NB4 (cell line): Measurements from ENCODE around the gene CREBBP.

Experiments
- DNase-seq: peaks from one replicate; pipeline ENCODE4 v3.0.0; 2010; ENCODE audit warnings: low read depth
- H3K4me3 ChIP-seq: one replicate; pipeline ENCODE4 v1.5.1; 2011; ENCODE audit warnings: mild to moderate bottlenecking, low read depth, low read length, moderate library complexity
- MAX ChIP-seq: IDR thresholded peaks from 2 replicates; pipeline ENCODE4 v1.6.1; 2011; ENCODE audit warnings: low read depth, low read length
- MYC ChIP-seq: IDR thresholded peaks from 2 replicates; pipeline ENCODE4 v1.6.1; 2011; ENCODE audit warnings: low read depth, low read length
- POLR2A ChIP-seq: IDR thresholded peaks from 2 replicates; pipeline ENCODE4 v1.6.1; 2011; ENCODE audit warnings: mild to moderate bottlenecking; ENCODE audit not compliant: insufficient read length; ENCODE audit errors: extremely low read depth
- TF ChIP-seq, protein P1 (sequence below): IDR thresholded peaks from one replicate; pipeline ENCODE4 v1.5.1; 2012; ENCODE audit warnings: low read depth, low read length

The CREBBP gene

DNA sequence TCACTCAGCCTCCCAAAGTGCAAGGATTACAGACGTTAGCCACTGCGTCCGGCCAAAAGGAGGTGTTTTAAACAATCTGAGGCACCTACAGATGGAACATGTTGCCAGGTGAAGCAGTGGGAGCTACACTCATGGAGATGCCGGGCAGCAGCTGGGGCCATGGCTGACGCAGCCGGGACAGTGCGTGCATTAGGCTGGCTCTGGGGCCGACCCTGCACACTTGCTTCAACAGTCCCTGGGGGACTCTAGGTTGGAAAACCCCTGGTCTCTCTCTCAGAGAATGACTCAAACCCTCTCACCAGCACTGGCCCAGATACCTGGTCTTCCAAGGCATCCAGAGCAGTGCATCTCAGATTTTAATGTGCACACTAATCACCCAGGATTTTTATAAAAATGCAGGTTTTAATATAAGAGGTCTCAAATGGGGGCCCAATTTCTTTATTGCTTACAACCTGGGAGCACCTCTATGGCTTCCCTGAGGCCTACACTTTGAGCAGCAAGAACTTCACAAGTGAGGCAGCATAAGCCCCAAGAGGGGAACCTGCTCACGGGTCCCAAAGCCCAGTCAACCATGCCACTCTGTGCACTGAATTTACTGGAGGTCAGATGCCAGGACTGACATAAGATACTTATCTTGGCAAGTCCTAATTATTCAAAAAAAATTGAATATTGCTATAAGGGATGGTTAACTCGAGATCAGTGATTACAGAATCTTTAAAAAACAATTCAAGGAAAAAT lies 92.4 kb downstream of the CREBBP start:
- TF ChIP-seq, protein P1, sequence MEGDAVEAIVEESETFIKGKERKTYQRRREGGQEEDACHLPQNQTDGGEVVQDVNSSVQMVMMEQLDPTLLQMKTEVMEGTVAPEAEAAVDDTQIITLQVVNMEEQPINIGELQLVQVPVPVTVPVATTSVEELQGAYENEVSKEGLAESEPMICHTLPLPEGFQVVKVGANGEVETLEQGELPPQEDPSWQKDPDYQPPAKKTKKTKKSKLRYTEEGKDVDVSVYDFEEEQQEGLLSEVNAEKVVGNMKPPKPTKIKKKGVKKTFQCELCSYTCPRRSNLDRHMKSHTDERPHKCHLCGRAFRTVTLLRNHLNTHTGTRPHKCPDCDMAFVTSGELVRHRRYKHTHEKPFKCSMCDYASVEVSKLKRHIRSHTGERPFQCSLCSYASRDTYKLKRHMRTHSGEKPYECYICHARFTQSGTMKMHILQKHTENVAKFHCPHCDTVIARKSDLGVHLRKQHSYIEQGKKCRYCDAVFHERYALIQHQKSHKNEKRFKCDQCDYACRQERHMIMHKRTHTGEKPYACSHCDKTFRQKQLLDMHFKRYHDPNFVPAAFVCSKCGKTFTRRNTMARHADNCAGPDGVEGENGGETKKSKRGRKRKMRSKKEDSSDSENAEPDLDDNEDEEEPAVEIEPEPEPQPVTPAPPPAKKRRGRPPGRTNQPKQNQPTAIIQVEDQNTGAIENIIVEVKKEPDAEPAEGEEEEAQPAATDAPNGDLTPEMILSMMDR: no peak
- TF ChIP-seq MYC (no peak), POLR2A (no peak), MAX (no peak)
- DNase-seq: no peak
- no peak overlapping the region for H3K4me3 ChIP-seq

GRCh38 chr16:3785413-3785812 lies 95.1 kb downstream of the CREBBP start:
- H3K4me3 ChIP-seq: no peak overlapping the region
- TF ChIP-seq POLR2A (no peak), MYC (no peak), MAX (no peak)
- TF ChIP-seq, protein P1: no peak
- DNase-seq: no peak

GRCh38 chr16:3783516-3783915 lies 97.0 kb downstream of the CREBBP start:
- DNase-seq: no peak
- no peak overlapping the region for H3K4me3 ChIP-seq
- TF ChIP-seq MYC (no peak), MAX (no peak), POLR2A (no peak)

- TF ChIP-seq MAX: no peak
- TF ChIP-seq, protein P1: no peak
- TF ChIP-seq MYC: no peak
- TF ChIP-seq POLR2A: no peak
- no peak overlapping the region for H3K4me3 ChIP-seq
- no peak for DNase-seq
Measured at GRCh38 chr16:3782566-3782965, 97.9 kb downstream of the CREBBP start.

- TF ChIP-seq, protein P1: no peak
- TF ChIP-seq MAX (no peak), MYC (no peak), POLR2A (no peak)
- no peak overlapping the region for H3K4me3 ChIP-seq
- no peak for DNase-seq
Measured at GRCh38 chr16:3781421-3781820, 99.1 kb downstream of the CREBBP start.

GRCh38 chr16:3780570-3780969 lies 99.9 kb downstream of the CREBBP start:
- TF ChIP-seq, protein P1: peak; percentile 16
- TF ChIP-seq MAX: no peak
- H3K4me3 ChIP-seq: no peak overlapping the region
- peak; percentile 56 for DNase-seq
